ENCODE data around the gene CTBP1.

CTBP1 gene

GRCh38 chr4:1208970-1209704 is 39.8 kb downstream of the CTBP1 start:
- no peak for DNase-seq

GRCh38 chr4:1208266-1208961 is 40.5 kb downstream of the CTBP1 start:
- DNase-seq: no peak

DNA sequence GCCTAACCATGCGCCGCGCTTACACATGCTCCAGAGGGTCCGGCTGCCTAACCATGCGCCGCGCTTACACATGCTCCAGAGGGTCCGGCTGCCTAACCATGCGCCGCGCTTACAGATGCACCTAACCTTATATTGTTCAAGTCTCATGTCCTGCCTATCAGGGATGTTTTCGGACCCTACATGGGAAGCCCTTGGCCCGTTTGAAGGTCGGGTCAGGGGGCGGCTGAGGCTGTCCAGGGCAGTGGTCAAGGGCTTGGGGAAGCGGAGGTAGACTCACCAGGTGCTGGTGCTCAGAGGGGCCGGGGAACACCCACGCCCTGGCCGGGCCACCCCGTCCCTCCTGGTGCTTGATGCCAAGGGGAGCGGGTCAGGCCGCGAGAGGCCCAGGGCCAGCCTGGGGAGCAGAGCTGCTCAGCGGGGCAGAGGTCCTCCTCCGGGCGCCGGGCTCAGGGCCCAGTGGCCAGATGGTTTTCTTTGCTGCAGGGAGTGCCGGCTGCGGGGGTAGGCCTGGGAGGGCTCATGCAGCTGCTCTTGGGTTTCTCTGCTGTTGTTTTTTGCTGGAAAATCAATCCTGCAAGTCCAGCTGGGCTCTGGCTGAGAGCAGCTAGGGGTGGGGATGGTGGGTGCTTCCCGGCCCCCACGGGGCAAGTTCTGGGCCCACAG is 41.2 kb downstream of the CTBP1 start:
- DNase-seq: no peak

DNA sequence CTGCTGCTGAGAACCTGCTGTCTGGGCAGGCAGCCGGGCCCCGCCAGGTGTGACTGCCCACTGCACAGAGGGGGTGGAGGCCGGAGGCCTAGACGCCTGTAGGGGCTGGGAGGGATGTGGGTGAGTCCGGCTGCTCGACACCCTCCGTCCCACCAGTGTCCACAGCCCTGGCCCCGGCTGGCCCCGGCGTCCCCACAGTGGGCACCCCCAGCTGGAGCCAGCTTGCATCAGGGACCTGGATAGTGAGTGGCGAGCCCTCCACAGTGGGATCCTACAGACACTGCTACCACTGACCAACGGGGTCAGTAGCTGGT is 41.8 kb downstream of the CTBP1 start:
- DNase-seq: no peak

GRCh38 chr4:1206299-1207156 is 42.4 kb downstream of the CTBP1 start:
- DNase-seq: no peak

- no peak for DNase-seq
Measured at GRCh38 chr4:1205586-1206298, 43.2 kb downstream of the CTBP1 start.

DNA sequence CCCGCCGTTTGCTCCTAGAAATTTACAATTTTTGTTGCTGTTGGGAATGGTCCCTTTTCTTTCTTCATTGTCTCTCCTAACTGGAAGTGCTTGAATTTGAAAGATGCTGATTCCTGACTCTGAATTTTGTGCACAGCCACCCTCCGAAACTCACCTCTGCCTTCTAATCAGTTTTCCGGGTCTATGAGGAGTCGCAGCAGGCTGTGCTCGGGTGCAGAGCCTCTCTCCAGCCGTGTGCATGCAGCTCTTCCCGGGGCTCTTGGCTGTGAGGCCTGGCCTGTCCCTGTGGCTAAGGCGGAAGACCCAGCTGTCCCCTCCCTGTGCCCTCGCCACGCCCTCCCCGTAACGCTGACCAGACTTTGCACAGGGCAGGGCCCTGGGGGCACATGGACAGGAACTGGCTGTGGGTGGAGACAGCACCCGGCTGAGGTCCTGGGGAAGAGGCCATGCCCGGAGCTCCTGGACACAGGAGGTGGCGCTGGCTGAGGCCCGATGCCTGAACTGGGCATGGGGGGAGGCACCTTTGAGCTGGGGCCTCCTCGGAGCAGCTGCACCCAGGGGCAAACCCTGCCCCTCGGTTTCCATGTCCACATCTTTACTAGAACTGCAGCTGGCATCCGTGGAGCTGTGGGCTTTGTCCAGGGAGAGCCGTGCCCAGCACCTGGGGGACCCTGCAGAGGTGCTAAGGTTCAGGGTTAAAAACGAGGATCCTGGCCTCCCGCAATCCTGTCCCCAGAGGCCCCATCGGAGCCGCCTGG is 43.9 kb downstream of the CTBP1 start:
- no peak for DNase-seq

DNA sequence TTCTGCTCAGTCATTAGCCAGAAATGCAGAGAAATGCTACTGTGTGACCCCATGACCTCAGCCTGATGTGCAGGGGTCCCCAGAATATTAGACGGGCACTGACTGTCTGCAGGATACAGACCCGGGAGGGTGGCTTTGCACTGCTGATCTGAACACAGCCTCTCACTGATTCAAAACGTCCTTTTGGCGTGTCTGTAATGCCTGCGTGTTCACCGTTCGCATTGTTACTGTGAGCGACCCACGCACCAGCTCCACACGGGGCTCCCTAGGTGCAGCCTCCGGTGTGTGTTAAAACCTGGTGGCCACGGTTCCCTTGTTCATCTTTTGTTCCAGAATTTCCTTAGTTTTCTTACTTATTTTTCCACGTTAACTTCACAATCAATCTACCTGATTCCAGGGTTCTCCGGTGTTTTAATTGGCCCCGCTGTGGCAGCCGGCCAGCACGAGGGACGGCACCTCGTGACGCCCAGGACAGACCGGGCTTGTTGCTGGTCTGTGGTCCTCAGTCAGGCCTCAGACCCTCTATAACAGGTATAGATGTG is 44.6 kb downstream of the CTBP1 start:
- no peak for DNase-seq

GRCh38 chr4:1203026-1203616 is 45.8 kb downstream of the CTBP1 start:
- DNase-seq: no peak

GRCh38 chr4:1202526-1203011 is 46.4 kb downstream of the CTBP1 start:
- no peak for DNase-seq

GRCh38 chr4:1201851-1202525 is 46.9 kb downstream of the CTBP1 start:
- peak; percentile 77 for DNase-seq

DNA sequence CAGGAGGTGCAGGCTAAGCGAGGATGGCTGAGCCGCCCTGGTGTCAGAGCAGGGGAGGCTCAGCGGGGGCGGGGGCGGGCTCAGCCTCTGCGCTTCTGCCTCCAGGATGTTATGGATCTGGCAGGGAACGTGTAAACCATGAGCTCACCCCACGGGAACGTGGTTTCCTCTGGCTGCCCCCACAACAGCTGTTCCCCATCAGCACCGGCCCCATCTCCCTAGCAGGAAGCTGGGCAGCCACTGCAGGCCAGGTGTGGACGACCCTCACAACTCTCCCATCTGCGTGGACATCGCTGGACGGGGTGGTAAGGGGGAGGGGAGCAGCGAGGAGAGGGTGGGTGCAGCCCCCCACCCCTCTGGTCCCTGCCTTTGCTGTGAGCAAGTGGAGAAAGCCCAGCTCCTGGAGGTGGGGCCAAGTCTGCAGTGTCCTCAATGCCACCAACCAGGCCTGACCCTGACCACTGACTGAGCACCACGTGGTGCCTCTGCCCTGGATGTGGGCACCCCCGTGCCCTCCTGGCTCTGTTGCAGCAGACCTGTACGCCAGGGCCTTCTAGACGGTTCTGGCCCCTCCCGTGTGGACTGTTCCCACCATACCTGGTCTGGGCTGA is 48.4 kb downstream of the CTBP1 start:
- no peak for DNase-seq

DNA sequence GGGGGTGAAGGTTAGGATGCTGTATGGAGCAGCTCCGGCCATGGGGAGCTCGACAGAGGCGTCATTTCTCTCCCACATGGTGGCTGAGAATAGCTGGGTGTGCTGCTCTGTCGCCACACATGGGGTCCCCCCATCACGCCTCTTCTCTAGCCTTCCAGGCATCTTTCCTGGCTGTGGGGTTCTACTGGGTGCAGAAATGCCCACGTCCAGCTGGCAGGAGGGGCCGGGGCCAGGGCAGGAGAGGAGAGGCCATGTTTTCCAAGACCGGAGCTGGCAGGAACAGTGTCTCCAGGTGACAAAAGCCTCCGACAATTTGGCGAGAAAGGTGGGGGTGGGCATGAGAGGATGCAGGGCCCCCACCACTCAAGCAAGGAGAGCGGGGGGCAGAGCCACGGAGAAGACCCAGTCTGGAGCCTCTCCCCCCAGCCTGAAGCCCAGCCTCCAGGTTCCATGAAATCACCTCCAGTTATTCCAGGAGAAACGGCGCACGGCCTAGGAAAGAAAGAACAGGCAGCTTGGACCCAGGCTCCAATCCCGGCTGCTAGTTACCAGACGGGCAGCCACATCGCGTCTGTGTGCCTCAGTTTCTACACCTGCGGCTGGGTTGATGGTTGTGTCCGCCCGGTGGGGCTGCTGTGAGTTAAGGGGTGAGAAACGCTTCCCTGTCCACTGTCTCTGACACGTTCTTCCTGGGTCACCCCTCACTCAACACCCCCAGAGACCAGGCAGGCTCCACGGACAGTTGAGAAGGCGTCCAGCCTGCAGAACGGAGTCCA is 49.2 kb downstream of the CTBP1 start:
- no peak for DNase-seq

- no peak for DNase-seq
Measured at GRCh38 chr4:1198098-1198844, 50.7 kb downstream of the CTBP1 start.

- DNase-seq: no peak
Measured at GRCh38 chr4:1196421-1197183, 52.3 kb downstream of the CTBP1 start.

DNA sequence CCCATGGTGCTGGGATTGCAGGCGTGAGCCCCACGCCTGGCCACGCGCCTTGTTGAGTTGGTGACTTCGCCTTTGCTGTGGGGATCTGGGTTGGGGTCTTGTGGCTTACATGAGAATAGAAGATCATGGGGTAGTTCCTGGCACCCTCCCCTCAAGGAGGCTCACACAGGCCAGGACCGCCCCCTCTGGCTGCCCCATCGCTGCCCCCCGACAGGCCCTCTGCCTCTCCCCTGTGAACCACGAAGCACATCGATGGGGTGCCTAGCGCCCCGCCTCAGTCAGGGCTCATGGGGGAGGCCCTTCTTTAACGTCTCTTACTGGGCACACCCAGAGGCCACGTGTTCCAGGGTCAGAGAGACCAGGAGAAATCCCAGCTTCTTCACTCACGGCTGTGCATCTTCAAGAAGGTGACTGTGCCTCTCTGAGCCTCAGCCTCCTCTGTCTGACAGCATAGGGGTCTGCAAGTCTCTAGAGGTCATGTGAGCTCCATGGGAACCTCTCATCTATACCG is 53.0 kb downstream of the CTBP1 start:
- no peak for DNase-seq

GRCh38 chr4:1195109-1195671 is 53.7 kb downstream of the CTBP1 start:
- DNase-seq: no peak
